Measurements from ENCODE around the gene PLEKHG4B. TPM values are rescaled to one million over a fixed set of nuclear protein-coding genes. Genes with fewer than 3 reads are reported as not detected.

Gene PLEKHG4B
- total and polyA plus RNA-seq, 8 donors, result 0.21 to 0.75 (median 0.38) TPM

DNA sequence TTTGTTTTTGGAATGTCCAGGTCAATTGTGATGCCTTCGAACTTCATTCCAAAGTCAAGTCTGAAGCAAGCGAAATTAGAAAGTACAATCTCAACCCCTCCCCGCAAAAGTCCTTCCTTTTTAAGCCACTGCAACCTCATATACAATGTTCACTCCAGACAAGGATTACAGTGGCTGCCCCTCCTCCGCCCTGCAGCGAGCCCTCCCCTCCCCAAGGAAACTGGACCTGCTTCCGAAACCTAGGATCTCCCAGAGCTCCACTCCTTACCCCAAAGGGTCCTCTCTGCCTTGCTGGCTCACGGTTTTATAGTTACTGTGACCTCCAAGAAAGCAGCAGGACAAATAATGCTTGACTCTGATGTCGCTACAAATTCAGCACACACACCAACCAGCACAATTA, 109.7 kb downstream of the PLEKHG4B start:
- Histone ChIP-seq H3K4me3 (no peak overlapping the region), H3K36me3 (peaks cover 0 to 5% (median 3%) of the 10 kb centered on the region in 3 donors), H3K27ac (no peak overlapping the region), H3K4me1 (no peaks in the 10 kb centered on the region), H3K9me3 (no peaks in the 10 kb centered on the region), H3K27me3 (no peaks in the 10 kb centered on the region)
- no peak for DNase-seq
- intact Hi-C loops (cut with DNase I), result no loop called here
- FAIRE-seq, result no peak
- TF ChIP-seq, protein P1, sequence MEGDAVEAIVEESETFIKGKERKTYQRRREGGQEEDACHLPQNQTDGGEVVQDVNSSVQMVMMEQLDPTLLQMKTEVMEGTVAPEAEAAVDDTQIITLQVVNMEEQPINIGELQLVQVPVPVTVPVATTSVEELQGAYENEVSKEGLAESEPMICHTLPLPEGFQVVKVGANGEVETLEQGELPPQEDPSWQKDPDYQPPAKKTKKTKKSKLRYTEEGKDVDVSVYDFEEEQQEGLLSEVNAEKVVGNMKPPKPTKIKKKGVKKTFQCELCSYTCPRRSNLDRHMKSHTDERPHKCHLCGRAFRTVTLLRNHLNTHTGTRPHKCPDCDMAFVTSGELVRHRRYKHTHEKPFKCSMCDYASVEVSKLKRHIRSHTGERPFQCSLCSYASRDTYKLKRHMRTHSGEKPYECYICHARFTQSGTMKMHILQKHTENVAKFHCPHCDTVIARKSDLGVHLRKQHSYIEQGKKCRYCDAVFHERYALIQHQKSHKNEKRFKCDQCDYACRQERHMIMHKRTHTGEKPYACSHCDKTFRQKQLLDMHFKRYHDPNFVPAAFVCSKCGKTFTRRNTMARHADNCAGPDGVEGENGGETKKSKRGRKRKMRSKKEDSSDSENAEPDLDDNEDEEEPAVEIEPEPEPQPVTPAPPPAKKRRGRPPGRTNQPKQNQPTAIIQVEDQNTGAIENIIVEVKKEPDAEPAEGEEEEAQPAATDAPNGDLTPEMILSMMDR (IDR thresholded peaks at IDR 0.05), result no peak
- 93% methylated on average over 8 of the region's 8 CpGs for WGBS, 2 donors
- no peak for ATAC-seq

DNA sequence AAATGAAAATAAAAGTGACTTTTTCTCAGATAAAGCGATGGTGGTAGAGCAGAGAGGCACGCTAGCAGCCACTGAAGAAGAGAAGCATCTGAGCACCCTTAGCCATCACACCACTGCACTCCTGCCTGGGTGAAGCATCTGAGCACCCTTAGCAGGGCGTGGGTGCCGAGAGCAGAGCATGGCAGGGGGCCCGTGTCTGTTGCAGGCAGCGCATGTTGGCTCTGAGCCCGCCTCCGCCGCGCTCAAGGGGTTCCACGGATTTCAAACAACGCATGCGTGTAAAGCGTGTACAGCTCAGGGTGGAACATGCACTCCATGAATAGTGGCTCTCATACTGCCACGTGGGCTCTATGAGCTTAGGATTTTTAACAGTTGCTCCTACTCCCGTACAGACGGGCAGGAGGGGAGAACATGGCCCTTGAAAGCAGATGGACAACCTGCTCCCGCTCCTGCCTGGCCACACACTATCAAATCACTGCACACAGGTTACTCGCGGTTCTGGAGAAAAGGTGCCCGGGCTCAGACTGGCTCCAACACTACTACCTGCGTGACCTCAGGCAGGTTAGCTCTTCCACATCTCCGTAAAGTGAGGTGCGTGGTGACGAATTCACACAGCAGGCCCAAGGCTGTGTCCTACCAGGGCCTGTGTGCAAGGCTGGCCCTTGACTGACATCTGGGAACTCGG, 111.4 kb downstream of the PLEKHG4B start:
- no peak for FAIRE-seq
- H3K36me3 ChIP-seq, result peaks cover 0 to 5% (median 3%) of the 10 kb centered on the region in 3 donors

DNA sequence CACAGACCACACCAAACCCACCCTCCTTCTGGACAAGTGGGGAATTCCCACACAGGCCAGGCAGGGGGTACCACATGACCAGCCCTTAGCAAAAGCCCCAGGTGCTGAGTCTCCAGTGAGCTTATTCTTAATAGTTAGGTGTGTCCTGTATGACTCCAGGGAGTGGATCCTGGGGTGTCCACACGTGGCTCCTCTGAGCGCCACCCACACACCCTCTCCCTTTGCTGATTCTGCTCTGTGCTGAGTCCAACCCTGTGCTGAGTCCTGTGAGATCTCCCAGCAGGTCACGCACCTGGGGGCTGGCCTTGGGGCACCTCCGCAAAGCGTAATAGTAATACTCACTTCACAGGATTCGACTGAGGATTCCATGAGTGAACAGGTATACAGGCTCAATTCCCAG, 112.0 kb downstream of the PLEKHG4B start:
- TF ChIP-seq, protein P1 (IDR thresholded peaks at IDR 0.05), result no peak
- DNase-seq, result no peak
- H3K27me3 ChIP-seq, result no peaks in the 10 kb centered on the region
- no peaks in the 10 kb centered on the region for H3K9me3 ChIP-seq
- FAIRE-seq, result no peak
- H3K27ac ChIP-seq, result no peak overlapping the region
- intact Hi-C loops (cut with DNase I), result no loop called here
- no peak overlapping the region for H3K4me3 ChIP-seq
- ATAC-seq, result no peak
- peaks cover 0 to 5% (median 3%) of the 10 kb centered on the region in 3 donors for H3K36me3 ChIP-seq
- no peaks in the 10 kb centered on the region for H3K4me1 ChIP-seq
- 92 to 93% methylated on average over 6 of the region's 6 CpGs for whole genome bisulfite sequencing, 2 donors

More for the DNA sequence above, 111.4 kb downstream of the PLEKHG4B start:
- TF ChIP-seq, protein P1 (IDR thresholded peaks at IDR 0.05), result no peak
- Histone ChIP-seq H3K4me3 (no peak overlapping the region), H3K4me1 (no peaks in the 10 kb centered on the region), H3K27me3 (no peaks in the 10 kb centered on the region), H3K27ac (no peak overlapping the region), H3K9me3 (no peaks in the 10 kb centered on the region)
- 89 to 94% methylated on average over 26 of the region's 26 CpGs for WGBS, 2 donors
- DNase-seq (no peak), ATAC-seq (no peak)
- intact Hi-C loops (cut with DNase I), result no loop called here

DNA sequence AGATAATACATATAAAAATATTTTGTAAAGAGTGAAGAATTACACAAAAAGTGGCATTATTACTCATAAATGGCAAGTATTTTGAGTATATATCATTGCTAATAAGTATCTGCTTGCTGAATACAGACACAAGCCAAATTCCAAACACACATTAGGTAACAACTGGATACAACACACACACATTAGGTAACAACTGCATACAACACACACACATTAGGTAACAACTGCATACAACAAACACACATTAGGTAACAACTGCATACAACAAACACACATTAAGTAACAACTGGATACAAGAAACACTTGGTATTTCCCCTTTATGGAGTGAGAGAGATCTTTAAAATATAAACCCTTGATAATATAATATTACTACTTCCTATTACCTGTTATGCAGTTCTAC, 112.5 kb downstream of the PLEKHG4B start:
- TF ChIP-seq, protein P1 (IDR thresholded peaks at IDR 0.05), result no peak
- DNase-seq (no peak), FAIRE-seq (no peak), ATAC-seq (no peak)
- Histone ChIP-seq H3K4me3 (no peak overlapping the region), H3K9me3 (no peaks in the 10 kb centered on the region), H3K36me3 (peaks cover 0 to 5% (median 3%) of the 10 kb centered on the region in 3 donors), H3K27me3 (no peaks in the 10 kb centered on the region), H3K27ac (no peak overlapping the region), H3K4me1 (no peaks in the 10 kb centered on the region)
- intact Hi-C loops (cut with DNase I), result no loop called here

DNA sequence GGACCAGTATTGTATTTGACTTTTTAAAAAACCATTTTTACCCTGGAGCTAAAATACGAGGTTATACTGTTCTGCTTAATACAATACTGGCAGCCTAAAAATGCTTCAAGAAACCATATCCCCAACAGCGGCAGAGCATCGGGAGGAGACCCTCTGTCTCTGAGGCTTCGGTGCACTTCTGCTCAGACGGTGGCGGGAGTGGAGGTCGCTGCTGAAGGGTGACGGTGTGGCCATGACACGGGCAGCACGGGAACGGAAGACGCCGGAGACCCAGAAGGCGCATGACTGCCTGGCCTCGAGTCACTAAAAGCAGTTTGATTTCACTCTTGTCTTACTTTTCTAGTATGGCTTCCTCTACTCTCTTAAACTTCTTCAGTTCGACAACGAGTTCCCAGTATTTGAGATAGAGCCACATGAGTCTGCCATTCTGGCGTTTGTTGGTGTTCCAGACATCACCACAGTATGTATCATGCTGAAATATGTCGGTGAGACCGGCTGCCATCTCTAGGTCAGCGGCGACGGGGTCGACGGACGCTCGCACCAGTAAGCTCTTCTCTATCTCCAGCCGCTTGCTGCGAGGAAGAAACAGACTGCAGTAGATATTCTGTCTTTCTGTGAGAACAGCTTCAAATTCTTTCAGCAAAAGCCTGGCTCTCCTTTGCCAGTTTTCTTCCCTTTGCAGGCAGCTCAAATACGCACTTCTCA, 113.2 kb downstream of the PLEKHG4B start:
- H3K27ac ChIP-seq, result no peak overlapping the region
- intact Hi-C loops (cut with DNase I), result no loop called here
- DNase-seq, result no peak
- TF ChIP-seq, protein P1 (IDR thresholded peaks at IDR 0.05), result no peak
- H3K9me3 ChIP-seq, result no peaks in the 10 kb centered on the region
- H3K27me3 ChIP-seq, result no peaks in the 10 kb centered on the region
- no peaks in the 10 kb centered on the region for H3K4me1 ChIP-seq
- H3K4me3 ChIP-seq, result no peak overlapping the region
- 95 to 96% methylated on average over 30 of the region's 30 CpGs for WGBS, 2 donors
- no peak for FAIRE-seq
- no peak for ATAC-seq
- H3K36me3 ChIP-seq, result peaks cover 0 to 5% (median 3%) of the 10 kb centered on the region in 3 donors
